GM21825 (cell line): ENCODE results near the gene SC5D.

Experiments used
- ATAC-seq: cut with Tn5 transposase; IDR thresholded peaks from one replicate; pipeline ENCODE4 v1.9.1; 2021; ENCODE audit warnings: mild to moderate bottlenecking, moderate library complexity; ENCODE audit not compliant: unreplicated experiment

The SC5D gene

DNA sequence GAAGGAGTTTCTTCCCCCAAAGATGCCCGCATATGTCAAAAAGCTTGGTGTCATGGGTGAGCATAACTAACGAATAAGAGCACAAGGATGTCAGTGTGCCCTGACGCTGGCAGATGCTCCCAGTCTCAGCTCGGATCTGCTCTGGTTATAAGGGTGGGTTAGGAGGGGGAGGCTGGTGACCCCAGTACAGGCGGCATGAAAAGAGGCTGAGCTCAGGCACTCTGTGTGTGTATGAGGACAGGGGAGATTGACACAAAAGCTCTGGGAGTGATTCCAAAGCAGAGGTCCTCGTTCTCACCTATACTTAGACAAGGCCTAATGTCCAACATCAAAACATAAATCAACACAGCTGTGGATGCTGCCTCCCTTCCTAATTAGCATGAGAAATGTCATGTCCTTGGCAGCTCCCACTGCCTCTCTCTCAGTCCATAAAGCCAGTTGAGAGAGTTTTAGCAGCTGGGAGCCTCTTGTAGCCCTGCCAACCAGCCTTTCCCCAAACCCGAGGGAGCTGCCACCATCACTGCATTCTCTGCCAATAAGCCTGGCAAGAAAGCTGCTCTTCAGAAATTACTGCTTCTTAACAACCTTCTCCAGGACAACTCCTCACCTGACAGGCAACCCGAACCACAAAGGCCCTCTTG, 59.8 kb downstream of the SC5D start:
- no peak for ATAC-seq

- ATAC-seq: no peak
Observed at GRCh38 chr11:121354192-121354591, 61.6 kb downstream of the SC5D start.

DNA sequence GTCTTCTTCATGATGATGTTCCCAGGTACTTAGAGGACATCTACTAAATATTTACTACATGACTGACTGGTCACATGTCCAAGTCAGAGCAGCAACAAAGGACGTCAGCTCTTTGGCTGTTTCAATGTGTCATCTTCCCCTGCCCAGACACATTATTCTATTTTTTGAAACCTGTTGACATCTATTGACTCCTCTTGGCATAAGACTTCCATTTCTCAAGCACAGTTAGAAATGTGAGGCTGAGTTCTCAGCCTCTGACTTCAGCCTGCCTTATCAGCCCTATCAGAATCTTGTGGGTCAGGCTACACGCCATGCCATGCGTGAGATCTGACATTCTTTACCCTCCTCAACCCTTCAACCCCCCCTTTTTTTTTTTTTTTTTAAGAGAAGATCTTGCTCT, 63.8 kb downstream of the SC5D start:
- ATAC-seq: no peak
